Thyroid gland (tissue), 4 donors: Measurements from ENCODE around the gene HK1. TPM values are rescaled to one million over a fixed set of nuclear protein-coding genes. Genes with fewer than 3 reads are reported as not detected.

Source experiments
- DNase-seq, 2 donors: peaks; one replicate each; pipeline ENCODE4 v3.0.0-alpha.2; 2019
- H3K27ac ChIP-seq, 3 donors: fragments of 200-600 bp; sonication (generic); 1 replicate in 2 of 3; 2 replicates in 1 of 3; pipeline ENCODE4 v1.5.1; 2016 to 2019; ENCODE audit warnings: mild to moderate bottlenecking in 1 of 3, moderate library complexity in 1 of 3
- H3K27me3 ChIP-seq: fragments of 200-600 bp; sonication (generic); one replicate; pipeline ENCODE4 v1.5.1; 2019
- H3K36me3 ChIP-seq, 2 donors: fragments of 200-600 bp; sonication (generic); one replicate each; pipeline ENCODE4 v1.5.1; 2016 to 2019
- H3K4me1 ChIP-seq, 2 donors: fragments of 200-600 bp; sonication (generic); one replicate each; pipeline ENCODE4 v1.5.1; 2017 to 2019
- H3K4me3 ChIP-seq, 3 donors: fragments of 200-600 bp; sonication (generic); replicated peaks in 1 of 3; 1 replicate in 2 of 3; 2 replicates in 1 of 3; pipeline ENCODE4 v1.5.1; 2016; ENCODE audit warnings: mild to moderate bottlenecking in 1 of 3
- H3K9me3 ChIP-seq: fragments of 200-600 bp; sonication (generic); one replicate; pipeline ENCODE4 v1.5.1; 2017
- POLR2A ChIP-seq, 2 donors: fragments of 450-650 bp; IDR thresholded peaks; one replicate each; pipeline ENCODE4 v1.6.1; 2017; ENCODE audit warnings: antibody characterized with exemption in 2 of 2, mild to moderate bottlenecking in 2 of 2, moderate library complexity in 1 of 2
- WGBS, 2 donors: methylation state at CpG; one replicate each; pipeline ENCODE4 v1.1.5; 2017; 5-methylcytosine and 5-hydroxymethylcytosine counted together
- intact Hi-C: fragments of 100-400 bp; cut with DNase I; formaldehyde crosslinking; loops from one replicate; pipeline ENCODE4 v1.15.1; 2023
- total RNA-seq, 4 donors: library from RNA; depleted of rRNA; stranded (reverse); fragments of >200 nt; gene quantifications; one replicate each; pipeline ENCODE4 v1.2.3, GENCODE V29; 2016
- TF ChIP-seq, protein P1 (sequence below), 6 experiments: fragments of 200-600 bp in 3 of 6; fragments of 450-650 bp in 3 of 6; sonication (generic) in 3 of 6; IDR thresholded peaks; one replicate each; pipeline ENCODE4 v1.5.1; 2016 to 2019; ENCODE audit warnings: antibody characterized with exemption in 6 of 6, mild to moderate bottlenecking in 2 of 6, inconsistent platforms in 1 of 6, moderate library complexity in 1 of 6

Gene HK1
- total RNA-seq, 4 donors from 2014 or later: 106 to 231 (median 189) TPM

DNA sequence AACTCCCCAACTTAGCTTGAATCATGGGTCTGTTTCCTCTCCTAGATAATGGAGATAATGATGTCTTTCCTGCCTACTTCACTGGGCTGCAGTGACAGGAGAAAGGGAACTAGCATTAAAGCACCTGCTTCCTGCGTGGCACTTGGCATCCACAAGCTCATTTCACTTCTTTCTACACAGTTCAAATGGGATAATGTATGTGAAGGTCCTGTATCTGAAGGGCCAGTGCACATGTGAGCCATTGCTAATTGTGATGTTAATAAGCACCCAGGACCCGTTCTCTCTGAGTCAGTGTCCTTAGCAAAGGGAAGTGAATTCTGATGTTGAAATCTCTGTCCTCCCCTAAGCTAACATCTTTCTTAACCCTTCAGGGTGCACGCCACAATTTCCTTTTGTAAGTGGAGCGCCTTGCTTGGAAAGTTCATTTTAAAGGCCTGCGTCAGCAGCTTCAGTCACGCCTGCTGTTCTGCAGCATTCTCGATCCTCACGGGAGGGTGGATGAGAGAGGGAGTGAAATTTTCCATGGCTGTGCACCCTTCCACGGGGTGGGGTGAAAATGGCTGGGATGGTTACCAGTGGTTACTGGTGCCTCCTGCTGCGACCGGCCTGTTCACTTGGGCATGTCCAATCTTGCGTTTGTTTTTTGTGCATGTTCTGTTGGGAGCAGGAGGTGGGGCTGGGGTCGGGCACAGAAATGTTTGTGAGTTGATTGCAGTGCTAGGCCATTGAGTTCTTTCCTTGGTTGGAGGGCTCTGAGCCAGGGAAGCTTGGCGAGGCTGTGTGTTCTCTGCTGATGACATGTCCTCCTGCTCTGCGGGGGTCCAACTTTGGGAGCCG lies 59.2 kb downstream of the HK1 start:
- no peaks in the 10 kb centered on the region for H3K27me3 ChIP-seq
- peaks cover 93 to 99% of the 10 kb centered on the region in 2 donors for H3K4me1 ChIP-seq
- H3K4me3 ChIP-seq: no peak overlapping the region
- TF ChIP-seq, protein P1, sequence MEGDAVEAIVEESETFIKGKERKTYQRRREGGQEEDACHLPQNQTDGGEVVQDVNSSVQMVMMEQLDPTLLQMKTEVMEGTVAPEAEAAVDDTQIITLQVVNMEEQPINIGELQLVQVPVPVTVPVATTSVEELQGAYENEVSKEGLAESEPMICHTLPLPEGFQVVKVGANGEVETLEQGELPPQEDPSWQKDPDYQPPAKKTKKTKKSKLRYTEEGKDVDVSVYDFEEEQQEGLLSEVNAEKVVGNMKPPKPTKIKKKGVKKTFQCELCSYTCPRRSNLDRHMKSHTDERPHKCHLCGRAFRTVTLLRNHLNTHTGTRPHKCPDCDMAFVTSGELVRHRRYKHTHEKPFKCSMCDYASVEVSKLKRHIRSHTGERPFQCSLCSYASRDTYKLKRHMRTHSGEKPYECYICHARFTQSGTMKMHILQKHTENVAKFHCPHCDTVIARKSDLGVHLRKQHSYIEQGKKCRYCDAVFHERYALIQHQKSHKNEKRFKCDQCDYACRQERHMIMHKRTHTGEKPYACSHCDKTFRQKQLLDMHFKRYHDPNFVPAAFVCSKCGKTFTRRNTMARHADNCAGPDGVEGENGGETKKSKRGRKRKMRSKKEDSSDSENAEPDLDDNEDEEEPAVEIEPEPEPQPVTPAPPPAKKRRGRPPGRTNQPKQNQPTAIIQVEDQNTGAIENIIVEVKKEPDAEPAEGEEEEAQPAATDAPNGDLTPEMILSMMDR (IDR thresholded peaks at IDR 0.05): no peak
- peak in 1 of 2 donors; percentile 61 for TF ChIP-seq POLR2A (IDR thresholded peaks at IDR 0.05)
- 20 to 26% methylated on average over 14 to 16 of the region's 16 CpGs for WGBS, 2 donors
- DNase-seq: peak; percentile 97 to 99
- intact Hi-C loops: no loop called here
- H3K27ac ChIP-seq: peak overlapping the region; percentile 90 to 92 (median 90)
- no peaks in the 10 kb centered on the region for H3K9me3 ChIP-seq
- no peaks in the 10 kb centered on the region for H3K36me3 ChIP-seq

DNA sequence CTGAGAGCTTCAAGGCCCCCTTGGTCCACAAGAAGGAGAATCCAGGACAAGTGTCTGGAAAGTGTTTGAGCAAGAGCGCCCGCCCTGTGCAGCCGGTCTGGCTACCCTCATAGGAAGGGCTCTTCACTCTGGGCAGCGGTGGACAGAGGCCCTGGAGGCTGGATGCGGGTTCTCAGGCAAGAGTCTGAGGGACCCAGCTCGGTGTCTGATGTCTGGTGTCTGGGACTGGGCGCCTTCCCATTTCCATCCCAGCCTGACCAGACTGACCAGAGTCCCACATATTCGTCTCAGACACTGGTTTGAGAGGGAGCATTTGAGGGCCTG lies 59.8 kb downstream of the HK1 start:
- H3K27me3 ChIP-seq: no peaks in the 10 kb centered on the region
- peak in 1 of 2 donors; percentile 59 for TF ChIP-seq POLR2A (IDR thresholded peaks at IDR 0.05)
- TF ChIP-seq, protein P1 (IDR thresholded peaks at IDR 0.05): no peak
- DNase-seq: no peak
- no peaks in the 10 kb centered on the region for H3K36me3 ChIP-seq
- peak overlapping the region; percentile 90 to 92 (median 90) for H3K27ac ChIP-seq
- H3K9me3 ChIP-seq: no peaks in the 10 kb centered on the region
- peaks cover 89 to 99% of the 10 kb centered on the region in 2 donors for H3K4me1 ChIP-seq
- H3K4me3 ChIP-seq: no peak overlapping the region
- intact Hi-C loops: no loop called here
- WGBS, 2 donors: 27 to 50% methylated on average over 2 to 5 of the region's 8 CpGs

DNA sequence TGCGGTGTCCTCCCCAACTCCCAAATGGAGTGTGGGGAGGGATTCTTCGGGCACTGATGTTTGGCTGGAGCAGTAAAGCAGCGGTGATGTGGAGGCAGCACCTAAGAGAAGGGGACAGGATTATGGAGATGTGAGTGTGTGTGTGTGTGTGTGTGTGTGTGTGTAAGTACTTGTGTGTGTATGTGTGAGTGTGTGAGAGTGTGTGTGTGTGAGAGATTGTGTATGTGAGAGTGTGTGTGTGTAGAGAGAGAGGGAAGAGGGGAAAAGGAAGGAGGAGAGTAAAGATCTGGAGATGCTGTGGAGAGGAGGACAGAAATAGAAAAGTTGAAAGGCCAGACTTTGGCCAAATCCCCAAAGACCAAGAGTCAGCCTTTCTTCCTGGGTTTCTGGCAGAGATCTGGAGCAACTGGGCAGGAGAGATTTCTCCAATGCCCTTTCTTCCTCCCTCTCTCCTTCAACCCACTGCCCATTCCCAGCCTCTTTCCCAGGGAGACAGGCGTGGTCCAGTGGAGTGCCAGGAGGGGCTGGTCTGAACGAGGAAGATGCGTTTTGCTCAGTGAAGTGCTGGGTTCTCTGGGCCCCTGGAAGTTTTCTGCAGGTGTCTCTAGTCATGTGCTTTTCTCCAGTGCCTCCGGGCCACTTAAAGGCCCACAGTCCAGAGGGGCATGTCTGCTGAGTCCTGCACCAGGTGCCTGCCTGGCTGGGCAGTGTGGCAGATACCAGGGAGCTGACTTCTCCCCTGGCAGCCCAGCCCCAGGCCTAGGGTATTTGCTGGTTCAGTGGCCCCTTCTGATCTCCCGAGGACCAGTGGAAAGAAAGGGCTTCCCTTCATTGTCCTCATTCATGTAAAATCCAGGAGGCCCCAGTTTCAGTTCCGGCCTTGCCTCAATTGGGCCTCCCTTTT lies 60.5 kb downstream of the HK1 start:
- Histone ChIP-seq H3K4me1 (peaks cover 82 to 96% of the 10 kb centered on the region in 2 donors), H3K27me3 (no peaks in the 10 kb centered on the region), H3K27ac (peak overlapping the region; percentile 90 to 92 (median 90)), H3K9me3 (no peaks in the 10 kb centered on the region), H3K4me3 (no peak overlapping the region), H3K36me3 (peaks cover 0 to 1% of the 10 kb centered on the region in 2 donors)
- intact Hi-C loops: no loop called here
- peak; percentile 76 to 77 for DNase-seq
- TF ChIP-seq, protein P1 (IDR thresholded peaks at IDR 0.05): no peak
- peak in 1 of 2 donors; percentile 52 for TF ChIP-seq POLR2A (IDR thresholded peaks at IDR 0.05)
- 46 to 48% methylated on average over 7 to 9 of the region's 9 CpGs for WGBS, 2 donors

DNA sequence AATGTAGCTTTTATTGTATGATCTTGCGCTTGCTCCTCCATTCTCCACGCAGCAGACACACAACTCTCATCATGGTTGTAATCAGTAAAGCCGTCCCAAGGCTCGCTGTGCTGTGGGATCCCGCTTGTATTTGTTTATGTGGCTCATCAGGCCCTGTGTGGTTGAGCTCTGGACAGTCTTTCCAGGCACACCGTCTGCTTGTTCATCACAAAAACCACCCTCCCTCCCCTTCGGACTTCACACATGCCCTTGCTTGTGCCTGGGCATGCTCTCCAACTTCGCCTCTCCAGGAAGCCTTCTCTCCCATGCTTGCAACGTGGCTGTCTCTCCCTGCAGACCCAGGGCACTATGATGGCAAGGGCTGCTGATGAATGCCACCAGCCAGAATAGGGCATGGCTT lies 62.4 kb downstream of the HK1 start:
- Histone ChIP-seq H3K9me3 (no peaks in the 10 kb centered on the region), H3K36me3 (peaks cover 0 to 9% of the 10 kb centered on the region in 2 donors), H3K4me1 (peaks cover 74 to 94% of the 10 kb centered on the region in 2 donors), H3K27ac (peak overlapping the region; percentile 61 to 92 (median 90)), H3K27me3 (no peaks in the 10 kb centered on the region), H3K4me3 (no peak overlapping the region)
- 87 to 92% methylated on average over 9 of the region's 9 CpGs for WGBS, 2 donors
- no peak for DNase-seq
- intact Hi-C loops: no loop called here
- TF ChIP-seq, protein P1 (IDR thresholded peaks at IDR 0.05): no peak
- TF ChIP-seq POLR2A (IDR thresholded peaks at IDR 0.05): no peak
